Measurements from ENCODE around the gene LRBA. TPM values are rescaled to one million over a fixed set of nuclear protein-coding genes. Genes with fewer than 3 reads are reported as not detected.
A peak's percentile ranks its signal among the peaks of the same experiment; 100 is the strongest.

Gene LRBA
- total RNA-seq, 3 donors from 2014 or later (not counting 1 experiment from before 2014, with no cell fraction given) = 72.1 to 87.6 (median 83.1) TPM

DNA sequence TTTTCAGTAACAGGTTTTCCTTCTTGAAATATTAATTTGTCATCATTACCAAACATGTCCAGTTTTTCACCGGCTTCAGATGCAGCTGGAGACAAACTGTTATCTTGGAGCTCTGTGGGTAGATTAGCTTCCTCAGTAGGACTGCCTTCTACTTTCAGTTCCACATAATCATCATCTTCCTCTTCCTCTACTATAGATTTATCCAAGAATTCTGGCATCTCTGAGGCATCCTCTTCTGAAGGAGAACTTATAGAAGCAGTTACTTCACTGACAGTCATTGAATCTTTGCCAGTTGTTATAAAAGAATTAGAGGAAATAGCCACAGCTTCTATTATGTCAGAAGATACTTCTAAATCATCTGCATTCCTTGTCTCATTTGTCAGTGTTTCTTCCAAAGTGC lies 162.9 kb downstream of the LRBA start:
- H3K27me3 Mint-ChIP-seq (ENCODE audit: low read depth in 2 of 2) = no peaks in the 10 kb centered on the region
- 17% methylated on average over 1 of the region's 1 CpG for WGBS (ENCODE audit: insufficient coverage)
- H3K9me3 Mint-ChIP-seq = no peaks in the 10 kb centered on the region
- Histone ChIP-seq H3K27ac (ENCODE audit: low read length) (no peak overlapping the region), H3K4me3 (ENCODE audit: low read length) (no peak overlapping the region), H3K36me3 (ENCODE audit: control insufficient read depth, insufficient read depth, low read length) (peaks cover 29% of the 10 kb centered on the region), H3K4me1 (ENCODE audit: control insufficient read depth, insufficient read depth, low read length) (no peaks in the 10 kb centered on the region), H3K27me3 (ENCODE audit: control insufficient read depth, insufficient read depth, low read length) (no peaks in the 10 kb centered on the region), H3K9me3 (ENCODE audit: control insufficient read depth, insufficient read depth, low read length) (no peaks in the 10 kb centered on the region)
- intact Hi-C loops (cut with micrococcal nuclease) = no loop called here
- peaks cover 0 to 8% of the 10 kb centered on the region in 2 donors for H3K4me1 Mint-ChIP-seq
- peaks cover 11% of the 10 kb centered on the region for H3K36me3 Mint-ChIP-seq
- DNase-seq (no peak), ATAC-seq (no peak)
- TF ChIP-seq, protein P1, sequence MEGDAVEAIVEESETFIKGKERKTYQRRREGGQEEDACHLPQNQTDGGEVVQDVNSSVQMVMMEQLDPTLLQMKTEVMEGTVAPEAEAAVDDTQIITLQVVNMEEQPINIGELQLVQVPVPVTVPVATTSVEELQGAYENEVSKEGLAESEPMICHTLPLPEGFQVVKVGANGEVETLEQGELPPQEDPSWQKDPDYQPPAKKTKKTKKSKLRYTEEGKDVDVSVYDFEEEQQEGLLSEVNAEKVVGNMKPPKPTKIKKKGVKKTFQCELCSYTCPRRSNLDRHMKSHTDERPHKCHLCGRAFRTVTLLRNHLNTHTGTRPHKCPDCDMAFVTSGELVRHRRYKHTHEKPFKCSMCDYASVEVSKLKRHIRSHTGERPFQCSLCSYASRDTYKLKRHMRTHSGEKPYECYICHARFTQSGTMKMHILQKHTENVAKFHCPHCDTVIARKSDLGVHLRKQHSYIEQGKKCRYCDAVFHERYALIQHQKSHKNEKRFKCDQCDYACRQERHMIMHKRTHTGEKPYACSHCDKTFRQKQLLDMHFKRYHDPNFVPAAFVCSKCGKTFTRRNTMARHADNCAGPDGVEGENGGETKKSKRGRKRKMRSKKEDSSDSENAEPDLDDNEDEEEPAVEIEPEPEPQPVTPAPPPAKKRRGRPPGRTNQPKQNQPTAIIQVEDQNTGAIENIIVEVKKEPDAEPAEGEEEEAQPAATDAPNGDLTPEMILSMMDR (IDR thresholded peaks at IDR 0.05) = no peak
- peak overlapping the region in 1 of 2 donors; percentile 50 for H3K27ac Mint-ChIP-seq
- no peak overlapping the region for H3K4me3 Mint-ChIP-seq

DNA sequence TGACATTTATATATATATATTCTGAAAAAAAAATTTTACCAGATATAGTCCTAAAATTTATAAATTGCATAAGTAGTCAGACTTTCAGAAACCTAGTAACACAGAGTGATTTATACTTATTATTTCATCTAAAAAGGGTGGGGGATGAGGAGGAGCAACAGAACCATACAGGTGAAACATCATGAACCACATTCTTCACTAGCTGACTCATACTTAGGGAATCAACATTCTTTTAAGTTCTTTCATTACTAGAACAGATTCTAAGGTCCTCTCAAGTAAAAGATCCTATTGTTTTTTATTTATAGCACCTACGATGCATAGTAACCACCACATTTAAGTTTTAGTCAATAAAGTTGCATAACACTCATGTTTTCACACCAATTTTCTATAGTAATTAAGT lies 166.1 kb downstream of the LRBA start:
- Histone ChIP-seq H3K36me3 (ENCODE audit: control insufficient read depth, insufficient read depth, low read length) (peaks cover 45% of the 10 kb centered on the region), H3K27ac (ENCODE audit: low read length) (no peak overlapping the region), H3K4me1 (ENCODE audit: control insufficient read depth, insufficient read depth, low read length) (no peaks in the 10 kb centered on the region), H3K9me3 (ENCODE audit: control insufficient read depth, insufficient read depth, low read length) (no peaks in the 10 kb centered on the region), H3K4me3 (ENCODE audit: low read length) (no peak overlapping the region), H3K27me3 (ENCODE audit: control insufficient read depth, insufficient read depth, low read length) (no peaks in the 10 kb centered on the region)
- H3K27ac Mint-ChIP-seq = no peak overlapping the region
- ATAC-seq (no peak), DNase-seq (no peak)
- H3K36me3 Mint-ChIP-seq = peaks cover 23% of the 10 kb centered on the region
- 100% methylated on average over 1 of the region's 1 CpG for WGBS (ENCODE audit: insufficient coverage)
- H3K4me1 Mint-ChIP-seq = peaks cover 0 to 8% of the 10 kb centered on the region in 2 donors
- H3K27me3 Mint-ChIP-seq (ENCODE audit: low read depth in 2 of 2) = no peaks in the 10 kb centered on the region
- TF ChIP-seq, protein P1 (IDR thresholded peaks at IDR 0.05) = no peak
- no peak overlapping the region for H3K4me3 Mint-ChIP-seq
- intact Hi-C loops (cut with micrococcal nuclease) = no loop called here
- no peaks in the 10 kb centered on the region for H3K9me3 Mint-ChIP-seq

DNA sequence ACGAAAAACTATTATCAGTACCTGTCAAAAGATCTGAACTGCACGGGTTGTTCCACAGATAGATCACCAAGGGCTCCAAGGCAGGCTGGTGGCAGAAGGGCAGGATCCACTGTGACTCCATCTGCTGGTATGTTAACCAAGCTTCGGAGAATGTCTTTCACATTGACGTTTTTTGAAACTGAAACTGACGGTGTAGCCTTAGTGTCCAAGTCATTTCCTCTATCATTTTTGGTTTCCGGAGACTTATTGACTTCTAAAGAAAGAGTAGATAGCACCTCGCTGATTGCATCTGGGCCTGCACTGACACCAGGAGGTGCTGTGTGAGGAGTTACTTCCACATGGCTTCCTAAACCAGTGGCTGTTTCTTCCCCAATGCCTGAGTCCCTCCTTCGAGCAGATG lies 186.9 kb downstream of the LRBA start:
- TF ChIP-seq, protein P1 (IDR thresholded peaks at IDR 0.05) = peak; percentile 33
- intact Hi-C loops (cut with micrococcal nuclease) = no loop called here
- H3K36me3 Mint-ChIP-seq = peaks cover 6% of the 10 kb centered on the region
- H3K4me3 ChIP-seq (ENCODE audit: low read length) = peak overlapping the region; percentile 7
- peaks cover 4% of the 10 kb centered on the region for H3K36me3 ChIP-seq (ENCODE audit: control insufficient read depth, insufficient read depth, low read length)
- no peaks in the 10 kb centered on the region for H3K27me3 ChIP-seq (ENCODE audit: control insufficient read depth, insufficient read depth, low read length)
- WGBS (ENCODE audit: insufficient coverage) = 54% methylated on average over 8 of the region's 8 CpGs
- peak overlapping the region; percentile 71 for H3K27ac ChIP-seq (ENCODE audit: low read length)
- peak; percentile 33 to 84 for DNase-seq
- H3K27me3 Mint-ChIP-seq (ENCODE audit: low read depth in 2 of 2) = no peaks in the 10 kb centered on the region
- H3K4me3 Mint-ChIP-seq = peak overlapping the region; percentile 25
- H3K4me1 Mint-ChIP-seq = peaks cover 18 to 46% of the 10 kb centered on the region in 2 donors
- H3K9me3 ChIP-seq (ENCODE audit: control insufficient read depth, insufficient read depth, low read length) = no peaks in the 10 kb centered on the region
- H3K9me3 Mint-ChIP-seq = no peaks in the 10 kb centered on the region
- peak overlapping the region; percentile 16 to 79 for H3K27ac Mint-ChIP-seq
- ATAC-seq = peak; percentile 94 to 97 (median 95)
- peaks cover 15% of the 10 kb centered on the region for H3K4me1 ChIP-seq (ENCODE audit: control insufficient read depth, insufficient read depth, low read length)

DNA sequence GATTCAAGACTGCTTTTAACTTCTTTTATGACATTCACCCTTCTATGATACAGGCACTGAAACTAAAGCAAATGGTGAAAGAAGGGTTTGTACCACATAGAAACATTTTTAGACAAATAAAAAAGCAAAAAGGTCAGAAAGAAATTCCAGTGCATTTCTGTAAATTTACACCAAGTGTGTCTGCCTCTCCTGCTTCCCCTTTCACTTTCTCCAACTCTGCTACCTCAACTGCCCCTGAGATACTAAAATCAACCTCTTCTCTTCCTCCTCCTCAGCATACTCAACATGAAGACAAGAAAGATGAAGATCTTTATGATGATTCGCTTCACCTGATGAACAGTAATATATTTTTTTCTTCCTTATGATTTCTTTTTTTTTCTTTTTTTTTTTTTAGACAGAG lies 187.9 kb downstream of the LRBA start:
- Mint-ChIP-seq H3K27ac (peak overlapping the region; percentile 16 to 79), H3K36me3 (peaks cover 6% of the 10 kb centered on the region), H3K27me3 (ENCODE audit: low read depth in 2 of 2) (no peaks in the 10 kb centered on the region), H3K4me1 (peaks cover 18 to 46% of the 10 kb centered on the region in 2 donors), H3K4me3 (peak overlapping the region; percentile 25), H3K9me3 (no peaks in the 10 kb centered on the region)
- Histone ChIP-seq H3K4me3 (ENCODE audit: low read length) (no peak overlapping the region), H3K9me3 (ENCODE audit: control insufficient read depth, insufficient read depth, low read length) (no peaks in the 10 kb centered on the region), H3K4me1 (ENCODE audit: control insufficient read depth, insufficient read depth, low read length) (peaks cover 15% of the 10 kb centered on the region), H3K27me3 (ENCODE audit: control insufficient read depth, insufficient read depth, low read length) (no peaks in the 10 kb centered on the region), H3K36me3 (ENCODE audit: control insufficient read depth, insufficient read depth, low read length) (peaks cover 4% of the 10 kb centered on the region), H3K27ac (ENCODE audit: low read length) (peak overlapping the region; percentile 71)
- intact Hi-C loops (cut with micrococcal nuclease) = no loop called here
- no peak for ATAC-seq
- TF ChIP-seq, protein P1 (IDR thresholded peaks at IDR 0.05) = no peak
- 86% methylated on average over 1 of the region's 1 CpG for WGBS (ENCODE audit: insufficient coverage)
- peak in 1 of 2 donors; percentile 16 for DNase-seq

Data from natural killer cell (primary cell).